HG02943 (cell line): ENCODE results near the gene NACAD.

Source experiments
- ATAC-seq: cut with Tn5 transposase; IDR thresholded peaks from one replicate; pipeline ENCODE4 v1.9.1; 2021; ENCODE audit warnings: mild to moderate bottlenecking, low read depth, moderate library complexity; ENCODE audit not compliant: unreplicated experiment

The NACAD gene

GRCh38 chr7:45088821-45089340 is at the start of gene NACAD:
Gene NACAD (minus strand): TSS chr7:45088969. CDS start chr7:45088894, 75 bp downstream.
- ATAC-seq: no peak

GRCh38 chr7:45136106-45137060 is 47.6 kb upstream of the NACAD start:
- no peak for ATAC-seq

- ATAC-seq: no peak
Measured at GRCh38 chr7:45133877-45134276, 45.1 kb upstream of the NACAD start.

GRCh38 chr7:45133352-45133751 is 44.6 kb upstream of the NACAD start:
- no peak for ATAC-seq

GRCh38 chr7:45132708-45133320 is 44.0 kb upstream of the NACAD start:
- ATAC-seq: no peak

- ATAC-seq: no peak
Measured at GRCh38 chr7:45131891-45132290, 43.1 kb upstream of the NACAD start.

- ATAC-seq: no peak
Measured at GRCh38 chr7:45130910-45131309, 42.1 kb upstream of the NACAD start.

GRCh38 chr7:45129906-45130305 is 41.1 kb upstream of the NACAD start:
- no peak for ATAC-seq

GRCh38 chr7:45129181-45129800 is 40.5 kb upstream of the NACAD start:
- ATAC-seq: no peak

- no peak for ATAC-seq
Measured at GRCh38 chr7:45126920-45127319, 38.2 kb upstream of the NACAD start.

- no peak for ATAC-seq
Measured at GRCh38 chr7:45126201-45126600, 37.4 kb upstream of the NACAD start.

- ATAC-seq: no peak
Measured at GRCh38 chr7:45125193-45125904, 36.6 kb upstream of the NACAD start.

- ATAC-seq: no peak
Measured at GRCh38 chr7:45123913-45124710, 35.3 kb upstream of the NACAD start.

- ATAC-seq: no peak
Measured at GRCh38 chr7:45122975-45123860, 34.4 kb upstream of the NACAD start.

- no peak for ATAC-seq
Measured at GRCh38 chr7:45119550-45119949, 30.8 kb upstream of the NACAD start.

- no peak for ATAC-seq
Measured at GRCh38 chr7:45118889-45119331, 30.1 kb upstream of the NACAD start.

GRCh38 chr7:45118292-45118691 is 29.5 kb upstream of the NACAD start:
- no peak for ATAC-seq

GRCh38 chr7:45117582-45117981 is 28.8 kb upstream of the NACAD start:
- ATAC-seq: no peak

- ATAC-seq: no peak
Measured at GRCh38 chr7:45116048-45116447, 27.3 kb upstream of the NACAD start.
